PC-9 (cell line): ENCODE results near the gene RCN1. TPM values are rescaled to one million over a fixed set of nuclear protein-coding genes. Genes with fewer than 3 reads are reported as not detected.

Experiments used
- BruUV-seq: library from RNA; stranded (reverse); fragments of 400-500 nt; replicated peaks from 2 replicates; lab custom pipeline; 2021; lab: Mats Ljungman, UMichigan
- CTCF ChIA-PET: fragments of 300-600 bp; sonication (Branson Sonifier 250); formaldehyde crosslinking; loops from one replicate; lab custom pipeline; 2022; ENCODE audit warnings: antibody characterized with exemption; lab: Charles Lee
- POLR2A ChIA-PET: fragments of 300-600 bp; sonication (Branson Sonifier 250); formaldehyde crosslinking; loops from one replicate; lab custom pipeline; 2022; ENCODE audit warnings: antibody characterized with exemption; ENCODE audit not compliant: unreplicated experiment; lab: Charles Lee
- DNase-seq, 2 experiments: peaks; one replicate each; pipeline versions ENCODE4 v3.0.0 to v3.0.0-alpha.2; 2015 to 2022; ENCODE audit warnings: mixed read lengths in 1 of 2
- H2AFZ ChIP-seq: fragments of 200-600 bp; sonication (generic); 2 replicates; pipeline ENCODE4 v1.8.1; 2017; ENCODE audit warnings: antibody characterized with exemption
- H3F3A ChIP-seq: fragments of 200-600 bp; sonication (generic); 2 replicates; pipeline ENCODE4 v1.8.1; 2017; ENCODE audit warnings: antibody characterized with exemption, mild to moderate bottlenecking, low read depth; ENCODE audit not compliant: insufficient read depth
- H3K27ac ChIP-seq: fragments of 200-600 bp; sonication (generic); 2 replicates; pipeline ENCODE4 v1.6.1; 2016; ENCODE audit warnings: mixed run types
- H3K27me3 ChIP-seq: fragments of 200-600 bp; sonication (generic); 2 replicates; pipeline ENCODE4 v1.6.1; 2016; ENCODE audit warnings: low read depth, mixed run types; ENCODE audit not compliant: insufficient read depth
- H3K36me3 ChIP-seq: fragments of 200-600 bp; sonication (generic); 2 replicates; pipeline ENCODE4 v1.6.1; 2016; ENCODE audit warnings: low read depth, mixed run types
- H3K4me1 ChIP-seq: fragments of 200-600 bp; sonication (generic); replicated peaks from 2 replicates; pipeline ENCODE4 v1.6.1; 2016; ENCODE audit warnings: mixed run types; ENCODE audit not compliant: insufficient read depth
- H3K4me2 ChIP-seq: fragments of 200-600 bp; sonication (generic); 2 replicates; pipeline ENCODE4 v1.6.1; 2017; ENCODE audit warnings: mixed run types
- H3K4me3 ChIP-seq: fragments of 200-600 bp; sonication (generic); 2 replicates; pipeline ENCODE4 v1.6.1; 2016; ENCODE audit warnings: mixed run types
- H3K79me2 ChIP-seq: fragments of 200-600 bp; sonication (generic); 2 replicates; pipeline ENCODE4 v1.6.1; 2017; ENCODE audit warnings: low read depth, mixed run types
- H3K9me2 ChIP-seq: fragments of 200-600 bp; sonication (generic); 2 replicates; pipeline ENCODE4 v1.8.1; 2017; ENCODE audit warnings: mild to moderate bottlenecking; ENCODE audit not compliant: insufficient read depth
- H3K9me3 ChIP-seq: fragments of 200-600 bp; sonication (generic); 2 replicates; pipeline ENCODE4 v1.8.1; 2016; ENCODE audit warnings: low read depth; ENCODE audit not compliant: insufficient read depth
- H4K20me1 ChIP-seq: fragments of 200-600 bp; sonication (generic); 2 replicates; pipeline ENCODE4 v1.8.1; 2017; ENCODE audit not compliant: insufficient read depth
- EZH2 ChIP-seq: fragments of 200-600 bp; sonication (generic); IDR thresholded peaks from 2 replicates; pipeline ENCODE4 v1.8.0; 2017; ENCODE audit warnings: antibody characterized with exemption, low read depth
- intact Hi-C: fragments of 100-400 bp; cut with micrococcal nuclease; formaldehyde crosslinking; loops from one replicate; pipeline ENCODE4 v1.10.0; 2022; ENCODE audit not compliant: unreplicated experiment
- total RNA-seq: library from RNA; stranded (reverse); gene quantifications from 2 replicates; pipeline ENCODE4 v1.2.3, GENCODE V29; 2021
- TF ChIP-seq, protein P1 (sequence below): fragments of 200-600 bp; sonication (generic); conservative IDR thresholded peaks from 2 replicates; pipeline ENCODE4 v1.6.1; 2017; ENCODE audit warnings: mixed run types, antibody characterized with exemption, mild to moderate bottlenecking, moderate library complexity

The RCN1 gene
- total RNA-seq, 1 experiment from 2014 or later = 206 TPM

DNA sequence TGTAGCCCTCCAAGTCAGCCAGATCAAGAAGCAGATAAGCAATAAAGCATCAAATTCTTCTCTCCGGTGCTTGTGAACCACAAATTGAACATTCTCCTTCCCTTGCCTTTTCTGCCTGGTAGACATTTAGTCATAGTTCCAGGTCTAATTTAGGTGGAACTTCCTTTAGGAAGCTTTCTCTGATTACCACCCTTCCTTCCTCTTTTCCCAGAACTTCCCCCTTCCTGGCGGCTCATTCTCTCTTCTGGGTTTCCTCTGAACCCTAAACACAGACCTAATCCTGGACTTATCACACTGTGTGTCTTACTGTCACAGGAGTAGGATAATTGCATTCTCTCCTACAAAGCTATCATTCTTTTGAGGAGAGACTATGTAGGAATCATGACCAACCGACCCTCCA lies 61.9 kb downstream of the RCN1 start:
- no peak overlapping the region for H3K27ac ChIP-seq
- intact Hi-C loops = loop anchor here (5.0 kb wide), 1 partner anchor 81 kb away; no protein-coding TSS in a partner anchor
- TF ChIP-seq, protein P1, sequence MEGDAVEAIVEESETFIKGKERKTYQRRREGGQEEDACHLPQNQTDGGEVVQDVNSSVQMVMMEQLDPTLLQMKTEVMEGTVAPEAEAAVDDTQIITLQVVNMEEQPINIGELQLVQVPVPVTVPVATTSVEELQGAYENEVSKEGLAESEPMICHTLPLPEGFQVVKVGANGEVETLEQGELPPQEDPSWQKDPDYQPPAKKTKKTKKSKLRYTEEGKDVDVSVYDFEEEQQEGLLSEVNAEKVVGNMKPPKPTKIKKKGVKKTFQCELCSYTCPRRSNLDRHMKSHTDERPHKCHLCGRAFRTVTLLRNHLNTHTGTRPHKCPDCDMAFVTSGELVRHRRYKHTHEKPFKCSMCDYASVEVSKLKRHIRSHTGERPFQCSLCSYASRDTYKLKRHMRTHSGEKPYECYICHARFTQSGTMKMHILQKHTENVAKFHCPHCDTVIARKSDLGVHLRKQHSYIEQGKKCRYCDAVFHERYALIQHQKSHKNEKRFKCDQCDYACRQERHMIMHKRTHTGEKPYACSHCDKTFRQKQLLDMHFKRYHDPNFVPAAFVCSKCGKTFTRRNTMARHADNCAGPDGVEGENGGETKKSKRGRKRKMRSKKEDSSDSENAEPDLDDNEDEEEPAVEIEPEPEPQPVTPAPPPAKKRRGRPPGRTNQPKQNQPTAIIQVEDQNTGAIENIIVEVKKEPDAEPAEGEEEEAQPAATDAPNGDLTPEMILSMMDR = no peak
- TF ChIP-seq EZH2 = no peak
- H3K36me3 ChIP-seq = no peaks in the 10 kb centered on the region
- H3F3A ChIP-seq = no peaks in the 10 kb centered on the region
- no peaks in the 10 kb centered on the region for H4K20me1 ChIP-seq
- no peaks in the 10 kb centered on the region for H3K79me2 ChIP-seq
- peak in 1 of 2 experiments; percentile 18 for DNase-seq
- no peak overlapping the region for H3K4me3 ChIP-seq
- no TSS peak for BruUV-seq
- H3K27me3 ChIP-seq = no peaks in the 10 kb centered on the region
- CTCF ChIA-PET = interaction anchor here (0.6 kb wide), 1 partner anchor 279 kb away, joined by 3 read pairs; no protein-coding TSS in a partner anchor
- H3K9me3 ChIP-seq = 0 out of 2 replicates have a peak, but pooled peaks cover 2% of the 10 kb centered on the region
- H2AFZ ChIP-seq = no peak overlapping the region
- no peaks in the 10 kb centered on the region for H3K4me1 ChIP-seq
- POLR2A ChIA-PET = no interaction called here
- H3K9me2 ChIP-seq = no peaks in the 10 kb centered on the region
- no peak overlapping the region for H3K4me2 ChIP-seq

DNA sequence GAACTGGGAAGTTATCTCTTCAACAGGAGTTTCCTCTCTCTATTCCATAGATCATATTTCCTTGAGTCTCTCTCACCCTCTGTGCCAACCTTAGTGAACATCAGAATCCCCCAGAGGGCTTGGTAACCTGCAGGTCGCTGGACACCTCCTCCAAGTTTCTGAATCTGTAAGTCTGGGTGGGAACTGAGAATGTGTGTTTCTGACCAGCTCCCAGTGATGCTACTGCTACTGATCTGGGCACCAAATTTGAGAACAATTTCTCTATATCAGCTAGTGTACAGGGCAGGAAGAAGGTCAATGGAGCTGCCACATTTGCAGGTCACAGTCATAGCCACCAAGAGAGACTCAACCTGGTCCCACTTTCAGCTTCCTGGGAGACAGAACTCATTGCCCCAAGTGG lies 62.9 kb downstream of the RCN1 start:
- TF ChIP-seq EZH2 = no peak
- TF ChIP-seq, protein P1 = no peak
- Histone ChIP-seq H3K4me3 (no peak overlapping the region), H3K4me1 (no peaks in the 10 kb centered on the region), H3K79me2 (no peaks in the 10 kb centered on the region), H3K27ac (no peak overlapping the region), H3K4me2 (no peak overlapping the region), H3K9me2 (no peaks in the 10 kb centered on the region), H3K9me3 (0 out of 2 replicates have a peak, but pooled peaks cover 2% of the 10 kb centered on the region), H3K36me3 (no peaks in the 10 kb centered on the region), H3K27me3 (no peaks in the 10 kb centered on the region), H4K20me1 (no peaks in the 10 kb centered on the region), H3F3A (no peaks in the 10 kb centered on the region), H2AFZ (no peak overlapping the region)
- no TSS peak for BruUV-seq
- CTCF ChIA-PET = interaction anchor here (1.0 kb wide), 1 partner anchor 100 kb away, joined by 3 read pairs; no protein-coding TSS in a partner anchor
- intact Hi-C loops = loop anchor here (1.0 to 5.0 kb wide), 2 partner anchors 81 to 101 kb away; no protein-coding TSS in a partner anchor
- POLR2A ChIA-PET = no interaction called here
- peak in 1 of 2 experiments; percentile 21 for DNase-seq

DNA sequence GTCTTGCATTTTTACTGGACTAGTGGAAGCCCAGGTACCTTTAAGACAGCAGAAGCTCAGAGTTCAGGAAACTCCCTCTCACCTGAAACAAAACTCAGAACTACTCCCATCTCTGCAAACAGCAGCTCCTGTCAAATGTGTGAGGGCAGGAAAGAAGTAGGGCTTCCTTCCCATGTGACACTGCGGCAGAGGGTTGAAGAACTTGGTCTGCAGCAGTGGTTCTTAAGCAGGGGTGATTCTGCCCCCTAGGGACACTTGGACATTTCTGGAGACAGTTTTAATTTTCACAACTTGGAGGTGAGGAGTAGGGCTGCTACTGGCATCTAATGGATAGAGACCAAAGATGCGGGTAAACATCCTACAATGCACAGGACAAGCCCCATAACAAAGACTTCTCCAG lies 63.4 kb downstream of the RCN1 start:
- ChIA-PET POLR2A (no interaction called here), CTCF (interaction anchor here (1.0 kb wide), 1 partner anchor 101 kb away, joined by 3 read pairs; no protein-coding TSS in a partner anchor)
- Histone ChIP-seq H3K9me2 (no peaks in the 10 kb centered on the region), H3K4me3 (no peak overlapping the region), H3K27me3 (no peaks in the 10 kb centered on the region), H3F3A (no peaks in the 10 kb centered on the region), H3K36me3 (no peaks in the 10 kb centered on the region), H4K20me1 (no peaks in the 10 kb centered on the region), H3K4me1 (no peaks in the 10 kb centered on the region), H3K4me2 (no peak overlapping the region), H2AFZ (no peak overlapping the region), H3K27ac (no peak overlapping the region), H3K79me2 (no peaks in the 10 kb centered on the region), H3K9me3 (0 out of 2 replicates have a peak, but pooled peaks cover 2% of the 10 kb centered on the region)
- TF ChIP-seq, protein P1 = peak; percentile 45; the same call in 1 of the 2 replicates
- no peak for TF ChIP-seq EZH2
- DNase-seq = peak in 1 of 2 experiments; percentile 37
- no TSS peak for BruUV-seq
- intact Hi-C loops = loop anchor here (1.0 to 5.0 kb wide), 2 partner anchors 82 to 102 kb away; no protein-coding TSS in a partner anchor
